ENCODE data around the gene HERPUD2.

The HERPUD2 gene, protein sequence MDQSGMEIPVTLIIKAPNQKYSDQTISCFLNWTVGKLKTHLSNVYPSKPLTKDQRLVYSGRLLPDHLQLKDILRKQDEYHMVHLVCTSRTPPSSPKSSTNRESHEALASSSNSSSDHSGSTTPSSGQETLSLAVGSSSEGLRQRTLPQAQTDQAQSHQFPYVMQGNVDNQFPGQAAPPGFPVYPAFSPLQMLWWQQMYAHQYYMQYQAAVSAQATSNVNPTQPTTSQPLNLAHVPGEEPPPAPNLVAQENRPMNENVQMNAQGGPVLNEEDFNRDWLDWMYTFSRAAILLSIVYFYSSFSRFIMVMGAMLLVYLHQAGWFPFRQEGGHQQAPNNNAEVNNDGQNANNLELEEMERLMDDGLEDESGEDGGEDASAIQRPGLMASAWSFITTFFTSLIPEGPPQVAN

DNA sequence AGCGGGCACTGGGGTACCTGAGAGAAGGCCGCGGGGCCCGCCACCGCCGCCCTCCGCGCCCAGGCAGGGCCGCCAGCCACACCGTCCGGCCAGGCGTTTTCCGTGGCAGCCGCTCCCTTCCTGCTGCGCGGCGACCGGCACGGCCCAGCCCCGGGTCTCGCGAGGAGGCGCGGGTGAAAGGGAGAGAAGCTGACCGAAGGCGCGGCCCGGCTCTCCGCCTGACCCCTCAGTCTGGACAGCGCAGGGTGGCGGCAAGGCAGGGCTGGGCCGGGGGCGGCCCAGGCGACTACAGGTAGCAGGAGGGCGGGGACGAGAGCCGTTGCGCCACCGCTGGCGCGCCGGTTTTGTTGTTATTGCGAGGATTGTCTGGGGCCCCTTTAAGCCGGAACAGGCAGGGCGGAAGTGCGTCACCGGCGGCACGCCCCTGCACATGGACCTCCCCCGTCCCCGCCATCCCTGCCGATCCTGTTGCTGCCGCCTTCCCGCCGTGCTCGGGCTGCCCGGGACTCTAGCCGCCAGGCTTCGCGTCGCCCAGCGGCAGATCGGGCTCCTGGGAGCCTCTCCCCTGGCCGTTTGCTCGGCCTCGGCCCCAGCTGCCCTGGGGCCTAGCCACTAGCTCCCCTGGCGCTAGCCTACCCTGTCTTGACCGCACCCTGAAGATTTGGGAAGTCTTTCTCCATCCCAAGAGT is at the start of gene HERPUD2:
Gene HERPUD2, minus strand, starts transcription at position 352 of the 689 bp plus-strand sequence. CDS start 805 bp downstream, outside the sequence.
- in situ Hi-C loops (cut with HindIII; ENCODE audit: low sequenced_read_pairs) = no loop called here

DNA sequence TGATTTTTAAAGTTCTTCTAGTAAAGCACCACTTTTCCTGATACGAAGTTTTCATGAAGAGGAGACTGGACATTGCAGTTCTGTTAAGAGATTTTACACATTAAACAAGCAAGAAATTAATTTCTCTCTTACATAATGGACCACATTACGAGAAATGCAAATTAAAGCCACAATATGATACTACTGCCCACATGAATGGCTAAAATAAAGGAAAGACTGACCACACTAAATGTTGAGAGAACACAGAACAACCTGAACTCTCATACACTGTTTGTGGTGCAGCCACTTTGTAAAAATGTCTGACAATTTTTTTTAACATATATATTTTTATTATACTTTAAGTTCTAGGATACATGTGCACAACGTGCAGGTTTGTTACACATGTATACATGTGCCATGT is 44.0 kb upstream of the HERPUD2 start:
- in situ Hi-C loops (cut with HindIII; ENCODE audit: low sequenced_read_pairs) = no loop called here

DNA sequence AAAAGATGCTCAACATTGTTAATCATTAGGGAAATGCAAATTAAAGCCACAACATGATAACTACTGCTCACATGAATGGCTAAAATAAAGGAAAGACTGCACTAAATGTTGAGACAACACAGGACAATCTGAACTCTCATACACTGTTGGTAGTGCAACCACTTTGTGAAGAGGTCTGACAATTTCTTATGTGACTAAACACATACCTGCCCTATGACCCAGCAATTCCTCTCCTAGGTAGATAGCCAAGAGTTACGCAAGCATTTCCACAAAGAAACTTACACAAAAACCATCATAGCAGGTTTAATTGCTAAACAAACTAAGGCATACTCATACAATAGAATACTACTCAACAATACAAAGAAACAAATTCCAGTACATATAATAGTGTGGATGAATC is 41.8 kb upstream of the HERPUD2 start:
- in situ Hi-C loops (cut with HindIII; ENCODE audit: low sequenced_read_pairs) = no loop called here

DNA sequence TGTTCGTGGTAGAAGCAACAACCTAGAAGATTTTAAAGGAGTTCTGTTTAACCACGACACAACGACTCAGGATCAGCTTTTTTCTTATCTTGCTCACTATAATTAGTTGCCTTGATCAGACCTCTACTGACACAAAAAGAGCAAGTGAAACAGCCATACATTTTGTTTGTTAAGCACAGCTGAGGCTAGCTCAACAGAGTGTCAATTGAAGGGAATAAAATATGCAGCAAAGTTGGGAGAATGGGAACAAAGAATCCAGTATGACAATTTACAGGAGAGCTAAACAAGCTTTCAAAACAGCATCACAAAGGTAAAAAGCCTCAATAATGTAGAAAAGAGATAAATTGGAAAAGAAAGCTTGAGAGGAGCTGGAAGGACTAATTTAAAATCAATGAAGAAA is 40.5 kb upstream of the HERPUD2 start:
- in situ Hi-C loops (cut with HindIII; ENCODE audit: low sequenced_read_pairs) = no loop called here

DNA sequence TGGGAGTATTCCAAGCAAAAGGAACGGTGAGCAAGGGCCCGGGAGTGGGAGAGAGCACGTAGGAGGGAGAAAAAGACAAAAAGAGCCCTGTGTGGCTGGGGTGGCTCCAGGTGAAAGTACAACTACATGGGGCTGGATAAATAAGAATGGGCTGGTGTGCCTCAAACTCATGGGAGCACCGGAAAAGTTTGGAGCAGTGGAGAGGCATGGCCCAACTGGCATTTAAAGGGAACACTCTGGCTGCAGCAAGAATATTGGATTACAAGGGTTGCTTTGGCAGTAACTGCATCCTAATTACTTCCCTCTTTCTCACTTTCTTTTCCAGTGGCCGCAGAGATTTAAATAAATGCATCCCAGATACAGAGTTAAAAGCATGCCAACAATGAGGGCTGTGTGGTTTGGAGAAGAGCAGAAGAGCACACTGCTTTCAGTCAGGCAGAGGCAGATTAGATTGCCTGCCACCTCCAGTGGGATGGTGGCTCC is 39.1 kb upstream of the HERPUD2 start:
- in situ Hi-C loops (cut with HindIII; ENCODE audit: low sequenced_read_pairs) = no loop called here

DNA sequence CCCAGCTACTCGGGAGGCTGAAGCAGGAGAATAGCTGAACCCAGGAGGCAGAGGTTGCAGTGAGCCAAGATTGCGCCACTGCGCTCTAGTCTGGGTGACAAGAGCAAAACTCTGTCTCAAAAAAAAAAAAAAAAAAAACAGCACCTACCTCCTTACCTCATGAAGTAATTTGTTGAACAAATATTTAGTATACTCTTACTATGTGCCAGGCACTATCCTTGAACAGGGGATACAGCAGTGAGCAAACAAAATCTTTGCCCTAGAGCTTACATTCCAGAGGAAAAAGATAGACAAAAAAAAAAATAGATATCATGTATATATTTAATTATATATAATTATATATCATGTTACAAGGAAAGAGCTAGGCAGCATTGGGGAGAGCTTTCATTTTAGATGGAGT is 36.4 kb upstream of the HERPUD2 start:
- in situ Hi-C loops (cut with HindIII; ENCODE audit: low sequenced_read_pairs) = no loop called here

DNA sequence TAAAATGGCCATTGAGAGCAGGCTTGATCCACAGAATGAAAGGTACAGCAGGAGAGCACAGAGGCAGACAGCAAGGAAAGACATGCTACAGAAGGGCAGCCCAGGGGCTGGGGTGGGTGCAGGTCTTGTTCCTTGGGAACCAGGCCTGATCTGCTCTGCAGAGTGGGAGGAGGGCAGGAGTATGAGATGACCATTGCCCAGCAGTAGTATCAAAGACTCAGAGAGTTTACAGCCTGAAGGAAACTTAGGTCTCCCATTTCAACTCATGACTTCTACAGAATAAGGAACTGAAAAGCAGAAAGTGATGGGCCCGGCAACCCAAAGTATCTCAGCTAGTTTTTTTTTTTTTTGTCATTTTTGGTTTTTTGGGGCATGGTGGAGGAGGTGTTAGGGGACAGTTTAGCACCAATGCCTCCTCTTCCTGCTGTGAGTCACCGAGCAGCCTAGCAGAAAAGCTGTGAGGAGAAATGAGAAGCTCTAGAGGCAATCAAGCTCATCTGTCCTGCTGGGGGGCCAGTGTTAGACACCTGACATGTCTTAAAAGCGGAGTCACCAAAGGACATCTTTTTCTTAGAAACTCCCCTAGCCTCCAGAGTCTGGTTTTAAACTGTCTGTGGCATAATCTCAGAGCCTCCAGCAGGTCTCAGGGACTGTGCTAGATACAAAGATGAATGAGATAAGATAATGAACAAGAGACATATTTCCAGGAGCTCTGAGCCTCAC is 34.3 kb upstream of the HERPUD2 start:
- in situ Hi-C loops (cut with HindIII; ENCODE audit: low sequenced_read_pairs) = no loop called here

DNA sequence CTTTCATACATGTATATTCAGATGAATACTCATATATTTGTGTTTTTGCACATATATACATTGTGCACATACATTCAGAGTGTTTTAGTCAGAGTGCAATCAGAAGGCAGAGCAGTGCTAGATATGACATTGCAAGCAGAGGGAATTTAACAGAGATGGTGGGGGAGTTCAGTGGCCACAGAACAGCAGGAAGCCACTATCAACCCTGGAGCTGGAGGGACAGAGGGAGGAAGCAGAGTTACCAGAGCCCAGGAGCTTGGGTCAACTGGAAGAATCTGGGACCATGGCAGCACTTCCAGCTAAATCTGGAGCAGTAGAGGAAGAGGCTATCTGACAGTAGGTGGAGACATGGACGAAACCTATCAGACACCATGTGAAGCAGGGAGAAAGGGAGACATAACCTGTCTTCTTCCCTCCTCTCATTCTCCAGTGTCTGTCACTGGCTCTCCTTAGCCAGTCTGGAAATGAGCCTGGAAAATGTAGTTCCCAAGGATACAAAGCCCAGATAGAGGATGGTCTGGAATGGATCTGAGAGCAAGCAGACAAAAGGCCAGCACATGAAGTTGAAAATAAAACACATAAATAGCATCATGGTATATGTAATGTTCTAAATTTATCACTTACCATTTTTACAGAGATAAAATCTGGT is 33.6 kb upstream of the HERPUD2 start:
- in situ Hi-C loops (cut with HindIII; ENCODE audit: low sequenced_read_pairs) = no loop called here

DNA sequence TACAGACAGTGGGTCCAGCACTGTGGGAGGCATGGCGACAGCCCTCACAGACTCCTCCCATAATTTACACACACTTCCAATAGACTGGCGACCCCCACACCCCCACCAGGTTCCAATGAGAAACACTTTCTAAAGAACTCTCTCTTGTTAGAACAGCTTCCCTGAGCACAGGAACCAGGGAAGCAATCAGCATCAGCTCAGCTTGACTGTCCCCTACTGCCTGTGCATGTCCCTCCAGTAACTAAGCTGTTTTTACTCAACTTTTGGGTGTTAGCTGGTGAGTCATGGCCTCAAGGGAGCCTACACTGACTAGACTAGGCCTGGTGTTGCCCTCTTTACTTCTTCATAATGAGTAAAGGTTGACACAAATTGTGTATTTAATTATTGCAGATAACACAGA is 32.6 kb upstream of the HERPUD2 start:
- in situ Hi-C loops (cut with HindIII; ENCODE audit: low sequenced_read_pairs) = no loop called here

DNA sequence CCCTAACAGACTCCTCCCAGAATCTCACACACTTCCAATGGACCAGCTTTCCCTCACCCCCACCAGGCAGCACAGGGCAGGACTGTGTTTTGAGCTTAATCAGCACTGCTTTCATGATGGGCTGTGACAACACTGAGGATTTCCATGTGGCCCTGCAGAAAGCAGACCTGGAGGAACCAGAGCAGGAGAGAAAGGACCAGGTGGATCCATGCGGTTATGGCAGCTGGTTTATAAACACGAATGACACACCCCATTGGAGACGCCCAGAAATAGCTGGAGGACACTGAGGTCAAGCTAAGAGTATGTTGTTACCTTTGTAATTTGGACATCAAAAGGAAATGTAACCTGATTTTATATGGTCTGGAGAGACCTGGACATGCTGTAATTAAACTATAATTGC is 31.7 kb upstream of the HERPUD2 start:
- in situ Hi-C loops (cut with HindIII; ENCODE audit: low sequenced_read_pairs) = no loop called here

DNA sequence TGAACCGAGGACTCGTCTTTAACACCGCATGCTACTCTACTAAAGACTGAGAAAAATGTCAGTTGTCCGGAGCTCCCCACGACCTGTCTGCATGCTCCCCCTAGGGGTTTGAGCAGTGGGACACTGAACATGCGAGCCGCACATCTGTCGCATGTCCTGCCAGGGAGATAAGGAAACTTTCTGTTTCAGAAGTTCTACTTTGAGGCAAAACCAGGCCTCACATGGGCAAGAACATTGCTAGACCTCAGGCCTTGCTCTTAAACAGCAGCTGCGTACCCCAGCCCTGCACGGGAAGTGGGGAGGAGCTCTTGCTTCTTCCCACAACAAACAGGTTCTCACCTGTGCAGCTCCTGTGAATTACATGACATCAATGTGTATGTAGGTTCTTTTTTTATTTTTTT is 30.3 kb upstream of the HERPUD2 start:
- in situ Hi-C loops (cut with HindIII; ENCODE audit: low sequenced_read_pairs) = no loop called here

DNA sequence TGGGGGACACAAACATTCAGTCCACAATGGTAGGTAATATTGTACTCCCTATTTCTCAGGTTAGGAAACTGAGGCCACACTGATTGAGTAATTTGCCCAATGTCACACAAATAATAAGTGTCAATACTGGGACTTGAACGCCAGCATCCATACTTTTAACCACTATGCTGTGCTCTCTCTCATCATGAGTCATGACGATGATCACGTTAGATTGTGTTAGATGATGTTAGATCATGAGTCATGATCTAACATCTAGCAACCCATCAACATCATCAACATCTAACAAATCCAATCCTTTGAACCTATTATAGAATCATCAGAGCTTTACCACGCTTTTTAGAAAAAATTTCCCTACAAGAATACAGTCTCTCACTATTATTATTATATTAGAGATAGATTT is 28.1 kb upstream of the HERPUD2 start:
- in situ Hi-C loops (cut with HindIII; ENCODE audit: low sequenced_read_pairs) = loop anchor here (25.0 kb wide), 1 partner anchor 164 kb away; no protein-coding TSS in a partner anchor

DNA sequence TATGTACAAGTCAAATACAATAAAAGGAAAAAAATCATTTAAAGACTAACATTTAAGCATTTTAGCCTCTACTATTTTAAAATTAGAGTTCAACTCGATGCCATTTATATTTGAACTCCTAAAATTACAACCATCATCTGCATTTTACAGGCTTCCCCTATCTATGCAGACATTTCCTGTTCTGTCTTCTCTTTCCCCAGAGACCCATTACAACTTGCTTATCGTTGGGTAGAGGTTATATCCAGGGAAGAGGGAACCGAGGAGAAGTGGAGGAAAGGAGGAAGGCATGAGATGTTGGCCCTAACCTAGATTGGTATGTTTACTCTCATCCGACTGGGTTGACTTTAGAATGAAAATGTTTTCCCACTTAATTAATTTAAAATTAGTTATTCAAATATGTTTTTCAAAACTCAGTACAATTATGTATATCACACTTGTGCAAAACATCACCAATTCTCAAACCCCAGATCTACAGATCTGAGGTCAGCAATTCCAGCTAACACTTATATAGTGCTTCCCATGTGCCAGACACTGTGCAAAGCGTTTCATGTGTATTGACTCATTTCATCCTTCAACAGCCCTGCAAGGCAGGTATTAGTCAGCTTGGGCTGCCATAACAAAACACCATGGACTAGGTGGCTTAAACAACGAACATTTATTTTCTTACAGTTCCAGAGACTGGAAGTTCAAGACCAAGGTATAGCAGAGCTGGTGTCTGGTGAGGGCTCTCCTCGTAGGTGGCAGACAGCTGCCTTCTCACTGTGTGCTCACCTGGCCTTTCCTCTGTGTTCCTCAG is 27.3 kb upstream of the HERPUD2 start:
- in situ Hi-C loops (cut with HindIII; ENCODE audit: low sequenced_read_pairs) = loop anchor here (25.0 kb wide), 1 partner anchor 165 kb away; no protein-coding TSS in a partner anchor

DNA sequence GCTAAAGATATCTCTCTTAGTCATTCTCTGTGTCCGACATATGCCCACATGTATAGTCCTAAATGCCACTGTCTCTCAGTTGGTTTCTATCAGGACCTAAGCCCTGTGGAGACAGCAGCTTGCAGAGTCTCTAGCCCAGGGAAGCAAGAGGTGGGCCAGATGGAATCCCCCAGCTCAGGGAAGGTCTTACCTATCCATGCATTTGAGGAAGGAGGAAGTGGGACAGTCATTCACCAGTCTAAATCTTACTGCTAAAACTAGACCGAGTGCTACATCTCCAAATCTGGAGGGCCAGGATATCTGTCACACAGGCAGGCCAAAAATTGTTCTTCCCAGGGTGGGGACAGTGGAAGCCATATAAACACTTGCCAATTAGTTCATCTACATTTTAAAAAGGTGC is 26.4 kb upstream of the HERPUD2 start:
- in situ Hi-C loops (cut with HindIII; ENCODE audit: low sequenced_read_pairs) = loop anchor here (25.0 kb wide), 1 partner anchor 166 kb away; no protein-coding TSS in a partner anchor

DNA sequence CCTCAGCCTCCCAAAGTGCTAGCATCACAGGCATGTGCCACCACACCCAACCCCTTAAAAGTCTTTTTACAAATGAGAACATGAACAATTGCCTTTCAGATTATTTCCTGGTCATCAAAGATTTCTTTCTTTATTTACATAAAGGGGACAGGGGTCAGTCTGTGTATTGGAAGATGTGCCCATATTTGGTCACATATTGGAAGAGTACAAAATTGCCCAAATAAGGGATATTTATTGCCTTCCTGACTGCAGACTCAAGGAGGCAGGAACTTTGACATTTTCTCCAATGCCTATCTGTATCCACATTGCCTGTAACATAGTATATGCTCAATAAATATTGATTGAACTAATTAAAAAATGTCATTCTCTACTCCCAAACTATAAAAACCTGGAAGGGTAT is 25.9 kb upstream of the HERPUD2 start:
- in situ Hi-C loops (cut with HindIII; ENCODE audit: low sequenced_read_pairs) = loop anchor here (25.0 kb wide), 1 partner anchor 166 kb away; no protein-coding TSS in a partner anchor

DNA sequence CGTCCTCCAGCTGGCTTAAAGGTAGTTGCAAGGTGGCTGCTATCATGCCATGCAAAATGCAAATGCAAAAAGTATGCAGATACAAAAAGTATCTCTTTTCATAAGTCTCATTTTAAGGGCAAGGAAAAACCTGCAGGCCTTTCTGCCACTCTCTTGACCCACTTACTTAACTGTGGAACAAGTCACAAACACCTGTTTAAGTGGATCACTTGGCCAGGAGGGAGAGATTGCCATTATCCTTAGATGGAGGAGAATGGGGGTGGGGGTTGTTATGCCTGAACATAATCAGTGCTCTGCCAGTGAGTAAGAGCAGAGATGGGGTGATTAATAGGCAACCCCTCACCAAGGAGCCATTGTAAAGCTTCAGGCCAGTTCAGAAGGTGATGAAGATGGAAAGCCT is 25.1 kb upstream of the HERPUD2 start:
- in situ Hi-C loops (cut with HindIII; ENCODE audit: low sequenced_read_pairs) = loop anchor here (25.0 kb wide), 1 partner anchor 167 kb away; no protein-coding TSS in a partner anchor

DNA sequence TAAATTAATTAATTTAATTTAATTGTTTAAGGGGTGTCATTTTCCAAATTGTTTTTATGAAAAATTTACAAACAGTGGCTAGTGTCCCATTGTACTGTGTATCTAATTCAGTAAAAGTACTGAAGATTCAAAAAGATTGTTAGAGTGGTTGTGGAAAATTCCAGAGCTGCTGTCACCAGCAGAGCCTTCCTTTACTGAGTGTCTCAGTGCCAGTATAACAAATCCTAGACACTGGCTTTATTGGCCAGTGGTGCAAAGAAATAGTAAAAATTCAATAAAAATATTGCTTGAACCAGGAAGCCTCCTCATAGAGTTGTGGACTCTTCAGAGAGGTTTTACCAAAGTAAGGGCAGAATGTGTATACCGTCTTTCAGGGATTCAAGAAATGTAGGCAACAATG is 23.1 kb upstream of the HERPUD2 start:
- in situ Hi-C loops (cut with HindIII; ENCODE audit: low sequenced_read_pairs) = loop anchor here (25.0 kb wide), 1 partner anchor 169 kb away; no protein-coding TSS in a partner anchor

DNA sequence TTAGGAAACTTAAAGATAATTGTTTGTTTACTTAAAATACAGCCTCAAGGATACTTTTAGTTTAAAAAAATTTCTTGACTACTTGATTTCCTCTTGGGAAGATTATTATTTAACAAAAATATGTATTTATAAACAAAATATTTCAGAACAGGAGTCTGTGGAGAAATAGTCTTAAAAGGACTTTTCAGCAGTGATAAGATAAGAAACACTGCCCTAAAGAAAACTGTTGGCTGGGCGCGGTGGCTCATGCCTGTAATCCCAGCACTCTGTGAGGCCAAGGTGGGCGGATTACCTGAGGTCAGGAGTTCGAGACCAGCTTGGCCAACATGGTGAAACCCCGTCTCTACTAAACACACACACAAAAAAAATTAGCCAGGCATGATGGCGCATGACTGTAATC is 22.6 kb upstream of the HERPUD2 start:
- in situ Hi-C loops (cut with HindIII; ENCODE audit: low sequenced_read_pairs) = loop anchor here (25.0 kb wide), 1 partner anchor 170 kb away; no protein-coding TSS in a partner anchor

DNA sequence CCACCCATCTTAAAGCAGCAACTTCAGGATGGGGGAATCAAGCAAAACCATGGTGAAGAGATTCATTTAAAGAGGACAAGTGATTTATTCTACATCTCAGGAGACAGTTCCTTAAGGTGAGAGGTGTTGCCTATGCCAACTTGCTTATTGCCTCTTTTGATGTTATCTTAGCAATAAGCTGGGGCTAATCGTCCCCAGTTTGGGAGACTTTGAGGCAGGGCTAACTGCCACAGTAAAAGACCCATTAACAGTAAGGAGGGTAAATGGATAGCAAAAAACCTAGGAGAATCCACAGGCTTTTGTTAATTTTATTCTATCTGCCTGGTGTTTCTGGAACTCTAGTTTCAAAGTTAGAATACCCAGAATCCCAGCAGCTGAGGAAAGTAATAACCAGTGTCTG is 22.1 kb upstream of the HERPUD2 start:
- in situ Hi-C loops (cut with HindIII; ENCODE audit: low sequenced_read_pairs) = loop anchor here (25.0 kb wide), 1 partner anchor 170 kb away; no protein-coding TSS in a partner anchor
